ENCODE measurements around the gene ROCK2.

- TF ChIP-seq, protein P1, sequence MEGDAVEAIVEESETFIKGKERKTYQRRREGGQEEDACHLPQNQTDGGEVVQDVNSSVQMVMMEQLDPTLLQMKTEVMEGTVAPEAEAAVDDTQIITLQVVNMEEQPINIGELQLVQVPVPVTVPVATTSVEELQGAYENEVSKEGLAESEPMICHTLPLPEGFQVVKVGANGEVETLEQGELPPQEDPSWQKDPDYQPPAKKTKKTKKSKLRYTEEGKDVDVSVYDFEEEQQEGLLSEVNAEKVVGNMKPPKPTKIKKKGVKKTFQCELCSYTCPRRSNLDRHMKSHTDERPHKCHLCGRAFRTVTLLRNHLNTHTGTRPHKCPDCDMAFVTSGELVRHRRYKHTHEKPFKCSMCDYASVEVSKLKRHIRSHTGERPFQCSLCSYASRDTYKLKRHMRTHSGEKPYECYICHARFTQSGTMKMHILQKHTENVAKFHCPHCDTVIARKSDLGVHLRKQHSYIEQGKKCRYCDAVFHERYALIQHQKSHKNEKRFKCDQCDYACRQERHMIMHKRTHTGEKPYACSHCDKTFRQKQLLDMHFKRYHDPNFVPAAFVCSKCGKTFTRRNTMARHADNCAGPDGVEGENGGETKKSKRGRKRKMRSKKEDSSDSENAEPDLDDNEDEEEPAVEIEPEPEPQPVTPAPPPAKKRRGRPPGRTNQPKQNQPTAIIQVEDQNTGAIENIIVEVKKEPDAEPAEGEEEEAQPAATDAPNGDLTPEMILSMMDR (IDR thresholded peaks at IDR 0.05), result no peak
- no peak for TF ChIP-seq ZFX (IDR thresholded peaks at IDR 0.05; ENCODE audit: borderline replicate concordance)
Measured at GRCh38 chr2:11144077-11144737, 200.2 kb downstream of the ROCK2 start.
